GM18508 (cell line): ENCODE data around the gene IRF2BPL.

ENCODE experiments used
- ATAC-seq: cut with Tn5 transposase; IDR thresholded peaks from one replicate; pipeline ENCODE4 v1.9.1; 2021; ENCODE audit warnings: moderate number of reproducible peaks; ENCODE audit not compliant: insufficient read depth, unreplicated experiment

Gene IRF2BPL

DNA sequence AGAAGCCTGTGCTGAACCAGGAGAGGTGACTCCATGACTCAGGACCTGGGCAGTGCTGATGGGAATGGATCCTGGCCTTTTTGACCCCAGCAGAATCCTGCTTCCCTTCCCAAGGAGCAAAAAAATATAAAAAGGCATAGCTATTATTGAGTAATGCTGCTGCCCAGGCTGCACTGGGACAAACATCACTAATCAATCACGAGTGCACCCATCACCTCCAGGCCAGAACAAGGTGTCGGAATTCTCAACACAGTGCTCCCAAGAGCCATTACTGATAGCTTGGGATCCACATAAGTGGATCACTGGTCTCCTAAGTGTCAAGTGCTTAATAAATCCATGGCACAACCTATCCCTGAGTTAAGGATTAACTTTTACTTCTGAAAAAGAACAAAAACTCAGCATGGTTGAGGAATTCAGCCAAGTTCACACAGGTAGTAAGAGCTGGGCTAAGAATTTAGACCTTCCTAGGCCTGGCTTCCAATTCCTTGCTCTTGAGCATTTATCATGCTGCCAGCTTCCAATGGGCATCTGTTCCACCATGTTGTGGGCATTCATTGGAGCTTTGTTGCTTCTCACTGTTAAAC is 31.9 kb downstream of the IRF2BPL start:
- ATAC-seq = no peak

DNA sequence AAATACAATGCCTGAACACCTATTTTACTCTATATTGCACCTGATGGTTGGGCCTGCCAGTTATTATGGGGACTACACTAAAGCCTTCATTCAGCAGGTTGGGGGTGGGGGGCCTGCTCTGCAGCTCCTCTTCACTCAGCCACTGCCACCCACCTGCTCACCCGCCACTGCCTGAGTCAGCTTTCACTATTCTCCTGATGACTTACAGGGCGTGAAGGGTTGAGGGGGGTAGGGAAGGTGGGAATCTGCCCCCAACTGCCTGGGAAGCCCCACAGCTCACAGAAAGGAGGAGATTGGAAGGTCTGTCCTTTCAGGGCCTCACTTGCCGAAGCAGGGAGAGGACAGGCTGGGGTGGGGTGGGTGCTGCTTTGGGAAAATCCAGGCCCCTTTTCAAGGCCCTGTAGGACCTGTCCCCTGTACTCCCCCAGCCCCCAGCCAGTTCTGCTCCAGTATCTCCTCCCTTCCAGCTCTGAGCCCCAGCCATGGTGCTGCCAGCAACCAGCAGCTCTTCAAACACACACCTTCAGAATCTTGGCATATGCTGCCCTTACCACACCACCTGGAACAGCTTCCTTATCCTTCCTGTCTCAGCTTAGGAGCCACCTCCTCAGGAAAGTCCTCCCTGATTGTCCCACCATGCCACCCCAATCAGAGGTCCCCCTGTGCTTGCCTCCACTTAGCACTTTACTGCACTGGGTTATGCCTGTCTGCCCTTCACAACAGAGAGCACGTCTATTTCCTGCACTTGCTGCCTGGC is 33.1 kb downstream of the IRF2BPL start:
- no peak for ATAC-seq

- ATAC-seq = no peak
These were observed 34.8 kb downstream of the IRF2BPL start for GRCh38 chr14:76993752-76994151.

GRCh38 chr14:76990084-76990483 is 38.4 kb downstream of the IRF2BPL start:
- no peak for ATAC-seq

GRCh38 chr14:76987956-76988520 is 40.5 kb downstream of the IRF2BPL start:
- no peak for ATAC-seq

DNA sequence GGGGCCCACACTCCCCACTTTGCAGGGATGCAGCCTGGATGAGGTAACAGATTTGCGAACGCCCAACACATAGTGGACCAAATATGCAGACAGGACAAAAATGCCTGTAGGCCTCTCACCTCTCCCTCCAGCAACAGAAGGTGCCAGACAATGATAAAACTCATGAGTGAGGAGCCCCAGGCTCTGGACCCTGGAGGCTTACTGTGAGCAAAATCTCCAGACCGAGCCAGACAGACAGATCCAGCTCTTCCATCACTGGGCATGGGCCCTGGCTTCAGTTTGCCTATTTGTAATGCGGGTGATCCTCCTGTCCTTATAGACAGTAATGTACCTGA is 42.3 kb downstream of the IRF2BPL start:
- no peak for ATAC-seq

DNA sequence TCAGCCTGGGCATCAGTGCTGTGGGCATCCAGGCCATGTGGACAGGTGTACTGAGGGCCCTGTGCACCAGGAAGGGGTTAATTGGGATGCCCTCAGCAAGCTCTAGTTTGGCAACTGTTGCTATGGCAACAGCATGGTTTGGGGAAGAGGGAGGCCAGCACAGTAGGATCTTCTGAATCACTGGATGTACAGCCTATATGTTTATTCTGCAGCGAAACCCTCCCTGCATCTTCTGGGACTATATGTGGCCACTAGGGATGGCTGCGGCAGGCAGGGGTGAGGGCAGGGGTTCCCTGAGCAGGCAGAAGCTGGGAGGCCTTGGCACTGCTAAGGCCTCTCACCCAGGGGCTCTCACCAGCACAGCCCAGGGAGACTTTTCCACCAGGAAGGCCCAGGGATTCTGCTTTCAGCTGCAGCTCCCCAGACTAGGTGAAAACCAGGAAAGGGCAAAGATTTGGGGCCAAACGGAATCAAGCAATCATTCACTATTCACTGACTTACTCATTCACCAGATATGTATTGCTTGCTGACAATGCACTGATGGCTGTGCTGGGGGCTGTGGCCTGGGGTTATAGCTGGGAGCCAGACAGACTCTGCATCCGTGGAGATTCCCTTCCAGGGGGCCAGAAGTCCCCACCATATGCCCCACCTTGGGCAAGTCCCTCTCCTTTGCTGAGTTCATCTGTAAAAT is 42.8 kb downstream of the IRF2BPL start:
- ATAC-seq = no peak

DNA sequence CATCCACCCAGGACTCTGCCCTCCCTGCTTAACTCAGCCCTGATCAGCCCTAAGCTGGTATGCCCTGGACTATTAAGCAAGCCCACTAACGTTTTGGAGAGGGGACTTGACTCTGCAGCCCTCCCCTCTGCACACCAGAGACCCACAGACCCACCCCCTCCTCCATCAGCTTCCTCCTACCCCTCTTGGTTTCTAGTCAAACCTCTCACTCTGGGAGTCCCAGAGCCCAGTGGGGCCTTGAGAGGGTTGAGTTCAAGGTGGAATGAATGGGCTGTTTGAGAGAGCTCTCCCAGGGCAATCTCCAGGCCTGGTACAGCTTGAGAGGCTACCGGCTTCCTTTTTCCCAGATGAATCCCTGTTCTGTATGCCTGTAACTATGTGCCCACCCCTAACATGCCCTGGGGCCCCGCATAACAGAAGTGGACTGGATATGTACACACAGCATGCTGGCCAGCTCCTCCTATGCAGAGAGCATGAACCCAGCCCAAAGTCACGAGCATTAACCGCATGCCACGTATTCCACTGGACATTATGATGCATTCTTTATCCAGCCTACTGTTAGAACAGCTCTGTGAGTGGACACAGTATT is 43.6 kb downstream of the IRF2BPL start:
- no peak for ATAC-seq

DNA sequence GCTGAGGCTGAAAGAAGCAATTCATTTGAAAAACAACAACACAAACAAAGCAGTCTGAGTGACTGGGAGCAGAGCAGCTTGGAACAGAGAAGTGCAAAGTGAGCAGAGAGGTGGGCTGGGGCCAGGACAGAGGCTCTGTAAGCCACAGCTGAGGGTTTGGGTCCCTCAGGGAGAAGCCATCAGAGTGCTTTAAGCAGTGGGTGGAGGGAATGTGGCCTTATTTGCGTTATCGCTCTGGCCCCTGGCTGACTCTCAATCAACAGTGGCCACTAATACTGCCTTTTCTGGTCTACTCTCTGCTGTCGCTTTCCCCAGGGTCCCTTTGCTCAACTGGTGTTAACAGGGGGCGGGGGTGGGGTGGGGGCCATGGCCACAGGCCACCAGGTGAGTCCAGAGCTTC is 44.2 kb downstream of the IRF2BPL start:
- ATAC-seq = no peak

DNA sequence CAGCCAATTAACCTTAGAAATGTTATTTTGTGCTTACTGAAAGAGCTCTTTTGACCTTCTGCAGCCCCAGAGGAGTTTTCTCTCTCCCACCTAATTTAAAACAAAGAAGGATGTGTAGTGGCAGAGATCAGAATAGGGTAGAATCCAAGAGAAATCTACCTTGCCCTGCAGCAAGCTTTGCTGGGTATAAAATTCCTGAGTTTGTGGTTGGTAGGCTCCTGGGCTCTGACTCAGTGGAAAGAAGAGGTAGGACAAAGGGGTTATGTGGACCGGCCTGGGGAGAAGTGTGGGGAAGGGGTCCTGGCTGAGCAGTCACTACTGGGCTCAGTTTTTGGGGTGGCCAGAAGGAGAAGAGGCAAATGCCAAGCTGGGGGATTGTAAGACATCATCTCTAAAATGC is 46.8 kb downstream of the IRF2BPL start:
- ATAC-seq = no peak

DNA sequence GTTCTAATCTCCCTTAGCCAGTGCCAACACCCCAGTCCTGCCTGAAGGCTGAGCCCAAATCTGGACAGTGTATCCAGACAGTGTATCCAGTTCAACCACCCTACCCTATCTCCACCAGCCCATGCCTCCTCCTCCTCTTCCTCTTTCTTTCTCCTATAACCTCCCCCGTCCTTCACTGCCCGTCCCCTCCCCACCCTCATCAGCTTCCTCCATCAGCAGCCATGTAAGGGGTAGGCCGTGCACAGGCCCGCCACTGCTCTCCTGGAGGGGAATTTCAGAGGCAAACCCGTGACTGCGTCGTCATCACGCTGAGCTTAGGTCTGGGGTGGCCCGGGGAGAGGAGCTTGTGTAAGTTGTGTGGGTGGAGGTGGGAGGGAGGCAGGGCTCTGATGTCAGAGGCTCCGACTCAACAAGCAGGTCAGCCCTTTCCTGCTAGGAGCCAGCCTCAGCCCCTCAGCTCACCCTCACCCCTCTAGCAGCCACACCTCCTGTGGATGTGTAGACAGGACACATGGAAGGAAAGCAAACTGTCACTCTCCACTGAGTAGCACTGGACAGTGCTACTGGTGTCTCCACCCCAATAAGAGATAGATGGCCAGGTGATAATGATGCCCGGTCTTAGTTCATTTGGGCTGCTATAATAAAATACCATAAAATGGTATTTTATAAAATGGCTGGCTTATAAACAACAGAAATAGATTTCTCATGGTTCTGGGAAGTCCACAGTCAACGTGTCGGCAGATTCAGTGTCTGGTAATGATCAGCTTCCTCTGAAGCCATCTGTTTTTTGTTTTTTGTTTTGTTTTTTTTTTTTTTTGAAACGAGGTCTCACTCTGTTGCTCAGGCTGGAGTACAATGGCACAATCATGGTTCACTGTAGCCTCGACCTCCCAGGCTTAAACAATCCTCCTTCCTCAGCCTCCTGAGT is 50.5 kb downstream of the IRF2BPL start:
- peak; percentile 89 for ATAC-seq

GRCh38 chr14:76976240-76977005 is 52.1 kb downstream of the IRF2BPL start:
- no peak for ATAC-seq

DNA sequence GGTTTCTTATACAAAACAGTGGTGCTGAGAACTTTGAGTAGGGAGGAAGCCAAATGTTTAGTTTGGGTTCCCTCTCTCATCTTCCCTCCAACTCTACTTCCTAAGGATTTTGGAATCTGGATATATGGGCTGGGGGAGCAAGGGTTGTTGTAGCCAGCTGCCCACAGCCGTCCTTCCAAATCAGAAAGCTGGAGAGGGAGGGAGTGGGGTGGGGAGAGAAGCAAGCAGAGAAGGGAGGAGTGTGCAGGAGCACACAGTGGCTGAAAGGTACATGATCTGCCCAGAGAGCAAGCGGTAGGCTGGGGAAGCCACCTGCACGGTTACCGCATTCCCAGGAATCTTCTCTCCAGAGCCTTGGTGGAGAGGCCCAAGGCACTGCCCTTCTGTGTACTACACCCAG is 52.7 kb downstream of the IRF2BPL start:
- ATAC-seq = no peak

DNA sequence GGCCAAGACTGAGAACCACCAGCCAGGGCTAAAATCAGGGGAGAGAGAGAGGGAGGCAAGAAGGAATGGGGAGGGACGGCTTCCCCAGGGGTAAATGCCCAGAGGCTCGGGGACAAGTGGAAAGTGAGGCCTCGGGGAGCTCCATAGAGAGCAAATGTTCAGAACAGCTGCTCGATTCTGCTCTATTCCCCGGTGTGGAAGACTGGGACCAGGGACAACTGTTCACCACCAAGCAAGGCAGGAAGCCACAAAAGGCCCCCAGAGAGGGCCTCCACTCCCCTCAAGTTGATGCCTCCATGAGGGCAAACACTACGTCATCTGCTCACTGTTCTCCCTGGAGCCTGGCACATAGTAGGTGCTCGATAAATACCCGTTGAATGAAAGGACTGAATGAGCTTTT is 53.5 kb downstream of the IRF2BPL start:
- no peak for ATAC-seq
